Dedifferentiated amniotic fluid mesenchymal stem cell (primary cell): ENCODE measurements around the gene ADAM12.

Experiments
- DNase-seq: peaks from one replicate; pipeline ENCODE4 v3.0.0-alpha.2; 2016; ENCODE audit errors: extremely low spot score

Gene ADAM12

GRCh38 chr10:126115886-126116285, 272.4 kb downstream of the ADAM12 start:
- DNase-seq = no peak

- DNase-seq = no peak
These were observed 273.3 kb downstream of the ADAM12 start for GRCh38 chr10:126114884-126115555.

GRCh38 chr10:126111516-126111915, 276.8 kb downstream of the ADAM12 start:
- DNase-seq = no peak

GRCh38 chr10:126110489-126111180, 277.6 kb downstream of the ADAM12 start:
- DNase-seq = no peak

- DNase-seq = no peak
These were observed 278.4 kb downstream of the ADAM12 start for GRCh38 chr10:126109893-126110292.

GRCh38 chr10:126108693-126109092, 279.6 kb downstream of the ADAM12 start:
- DNase-seq = no peak

GRCh38 chr10:126104767-126105166, 283.5 kb downstream of the ADAM12 start:
- DNase-seq = no peak

GRCh38 chr10:126102636-126103035, 285.6 kb downstream of the ADAM12 start:
- no peak for DNase-seq

GRCh38 chr10:126101736-126102135, 286.5 kb downstream of the ADAM12 start:
- no peak for DNase-seq

GRCh38 chr10:126101325-126101724, 287.0 kb downstream of the ADAM12 start:
- DNase-seq = no peak

- DNase-seq = no peak
These were observed 288.9 kb downstream of the ADAM12 start for GRCh38 chr10:126099366-126099765.

- no peak for DNase-seq
These were observed 290.1 kb downstream of the ADAM12 start for GRCh38 chr10:126098226-126098581.

GRCh38 chr10:126097558-126098225, 290.6 kb downstream of the ADAM12 start:
- DNase-seq = no peak

GRCh38 chr10:126094537-126094936, 293.7 kb downstream of the ADAM12 start:
- DNase-seq = no peak

- no peak for DNase-seq
These were observed 295.7 kb downstream of the ADAM12 start for GRCh38 chr10:126092366-126093215.

- peak; percentile 82 for DNase-seq
These were observed 297.2 kb downstream of the ADAM12 start for GRCh38 chr10:126090911-126091728.

GRCh38 chr10:126090443-126090842, 297.8 kb downstream of the ADAM12 start:
- DNase-seq = no peak

GRCh38 chr10:126087796-126088505, 300.3 kb downstream of the ADAM12 start:
- no peak for DNase-seq

- no peak for DNase-seq
These were observed 301.1 kb downstream of the ADAM12 start for GRCh38 chr10:126087153-126087680.

- no peak for DNase-seq
These were observed 302.5 kb downstream of the ADAM12 start for GRCh38 chr10:126085806-126086205.
